OCI-LY3 (cell line): ENCODE data around the gene ZNF423.

Experiments
- EZH2phosphoT487 ChIP-seq: fragments of 200-600 bp; shearing (Covaris generic); IDR thresholded peaks from 2 replicates; pipeline ENCODE4 v1.6.1; 2018; ENCODE audit warnings: antibody characterized with exemption, mixed run types, low read depth
- TF ChIP-seq, protein P1 (sequence below): fragments of 200-600, 300-600 bp; sonication (generic); IDR thresholded peaks from 2 replicates; pipeline ENCODE4 v1.5.1; 2014; ENCODE audit warnings: antibody characterized with exemption, low read length, low read depth

DNA sequence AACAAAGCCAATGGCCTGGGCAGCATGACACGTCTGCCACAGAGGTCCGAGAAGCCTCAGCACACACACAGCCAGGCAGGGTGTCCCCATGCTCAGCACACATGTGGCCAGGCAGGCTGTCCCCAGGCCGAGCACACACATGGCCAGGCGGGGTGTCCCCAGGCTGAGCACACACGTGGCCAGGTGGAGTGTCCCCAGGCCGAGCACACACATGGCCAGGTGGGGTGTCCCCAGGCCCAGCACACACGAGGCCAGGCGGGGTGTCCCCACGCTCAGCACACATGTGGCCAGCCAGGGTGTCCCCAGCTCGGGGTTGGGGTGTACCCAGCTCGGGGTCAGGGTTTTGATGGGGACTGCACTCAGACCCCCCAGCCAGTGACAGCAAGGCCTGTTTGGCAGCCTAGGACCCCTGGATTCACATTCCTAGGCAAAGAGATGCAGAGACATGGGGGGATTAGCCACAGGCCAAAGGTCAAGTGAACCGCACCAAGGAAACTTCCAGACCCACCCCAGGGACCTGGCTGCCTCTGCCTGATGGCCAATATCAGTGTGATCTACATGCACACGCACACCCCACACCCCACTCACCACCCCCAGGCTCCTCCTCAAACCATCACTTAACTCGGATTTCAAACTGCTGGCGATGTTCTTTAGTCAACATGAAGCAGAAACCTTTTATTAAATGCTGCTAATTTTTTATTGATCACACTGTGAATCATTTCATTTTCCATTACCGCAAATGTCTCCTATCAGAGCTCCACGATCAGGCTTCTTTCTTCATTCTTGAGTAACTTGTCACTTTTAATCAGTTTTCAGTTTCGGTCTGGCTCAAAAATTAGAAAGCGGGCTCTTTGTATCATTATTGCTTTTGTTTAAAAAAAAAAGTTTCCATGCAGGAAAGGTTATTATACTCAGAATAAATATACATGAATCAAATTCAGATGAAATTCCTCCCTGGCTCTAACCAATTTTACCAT lies 111.4 kb downstream of the ZNF423 start:
- TF ChIP-seq, protein P1, sequence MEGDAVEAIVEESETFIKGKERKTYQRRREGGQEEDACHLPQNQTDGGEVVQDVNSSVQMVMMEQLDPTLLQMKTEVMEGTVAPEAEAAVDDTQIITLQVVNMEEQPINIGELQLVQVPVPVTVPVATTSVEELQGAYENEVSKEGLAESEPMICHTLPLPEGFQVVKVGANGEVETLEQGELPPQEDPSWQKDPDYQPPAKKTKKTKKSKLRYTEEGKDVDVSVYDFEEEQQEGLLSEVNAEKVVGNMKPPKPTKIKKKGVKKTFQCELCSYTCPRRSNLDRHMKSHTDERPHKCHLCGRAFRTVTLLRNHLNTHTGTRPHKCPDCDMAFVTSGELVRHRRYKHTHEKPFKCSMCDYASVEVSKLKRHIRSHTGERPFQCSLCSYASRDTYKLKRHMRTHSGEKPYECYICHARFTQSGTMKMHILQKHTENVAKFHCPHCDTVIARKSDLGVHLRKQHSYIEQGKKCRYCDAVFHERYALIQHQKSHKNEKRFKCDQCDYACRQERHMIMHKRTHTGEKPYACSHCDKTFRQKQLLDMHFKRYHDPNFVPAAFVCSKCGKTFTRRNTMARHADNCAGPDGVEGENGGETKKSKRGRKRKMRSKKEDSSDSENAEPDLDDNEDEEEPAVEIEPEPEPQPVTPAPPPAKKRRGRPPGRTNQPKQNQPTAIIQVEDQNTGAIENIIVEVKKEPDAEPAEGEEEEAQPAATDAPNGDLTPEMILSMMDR, result no peak
- TF ChIP-seq EZH2phosphoT487, result no peak
